ENCODE measurements around the gene TTLL3. TPM values are rescaled to one million over a fixed set of nuclear protein-coding genes. Genes with fewer than 3 reads are reported as not detected.

TTLL3 gene
- total RNA-seq, 1 experiment from 2014 or later: 14.6 TPM

DNA sequence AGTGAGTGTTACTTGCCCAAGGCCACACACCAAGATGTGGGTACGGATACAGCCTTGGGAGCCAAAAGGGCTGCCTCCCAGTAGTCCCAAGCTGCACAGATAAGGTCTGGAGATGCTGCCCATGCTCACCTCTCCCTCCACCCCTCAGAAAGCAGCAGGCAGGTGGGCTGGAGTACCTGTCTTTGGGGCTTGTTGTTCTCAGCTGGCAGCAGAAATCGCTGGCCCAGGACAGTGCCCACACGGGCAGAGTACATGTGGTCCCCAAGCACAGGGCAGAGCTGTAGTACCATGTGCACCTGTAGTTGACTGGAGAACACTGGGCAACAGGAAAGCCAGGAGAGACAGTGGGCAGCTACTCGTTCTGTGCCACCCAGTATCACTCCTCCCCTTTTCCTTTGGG lies 28.8 kb downstream of the TTLL3 start:
- POLR2A ChIA-PET: no interaction called here
- Mint-ChIP-seq H3K4me1 (ENCODE audit: insufficient read depth, unreplicated experiment) (peaks cover 8% of the 10 kb centered on the region), H3K9me3 (ENCODE audit: unreplicated experiment) (no peaks in the 10 kb centered on the region), H3K36me3 (ENCODE audit: insufficient read depth, unreplicated experiment) (peaks cover 51% of the 10 kb centered on the region), H3K27ac (ENCODE audit: low read depth, unreplicated experiment) (no peak overlapping the region), H3K4me3 (ENCODE audit: unreplicated experiment) (no peak overlapping the region), H3K27me3 (ENCODE audit: insufficient read depth, unreplicated experiment) (no peaks in the 10 kb centered on the region)
- BruUV-seq (replicated peaks): no TSS peak
- TF ChIP-seq CTCF (IDR thresholded peaks at IDR 0.05; ENCODE audit: unreplicated experiment): no peak
- DNase-seq (ENCODE audit: unreplicated experiment): no peak
- intact Hi-C loops (cut with micrococcal nuclease): no loop called here
- CTCF ChIA-PET: interaction anchor here (0.6 to 0.8 kb wide), 4 partner anchors 12 to 143 kb away, joined by 3 read pairs; partner anchors contain the start of gene IL17RE

DNA sequence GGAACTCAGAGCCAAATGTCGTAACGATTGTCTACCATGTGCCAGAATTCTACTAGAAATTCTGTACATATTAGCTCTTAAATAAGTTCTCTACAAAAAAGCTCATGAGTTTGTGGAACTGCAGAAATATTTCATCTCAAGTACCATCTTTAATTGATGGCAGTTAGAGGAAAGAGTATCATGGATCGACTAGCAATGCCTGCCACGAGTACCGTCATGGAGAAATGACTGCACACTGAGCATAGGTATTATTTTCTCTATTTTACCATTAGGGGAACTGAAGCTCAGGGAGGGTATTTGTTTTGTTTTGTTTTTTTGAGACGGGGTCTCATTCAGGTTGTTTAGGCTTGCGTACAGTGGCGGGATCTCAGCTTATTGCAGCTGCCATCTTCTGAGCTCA lies 31.0 kb downstream of the TTLL3 start:
- Mint-ChIP-seq H3K4me3 (ENCODE audit: unreplicated experiment) (no peak overlapping the region), H3K9me3 (ENCODE audit: unreplicated experiment) (no peaks in the 10 kb centered on the region), H3K36me3 (ENCODE audit: insufficient read depth, unreplicated experiment) (peaks cover 42% of the 10 kb centered on the region), H3K4me1 (ENCODE audit: insufficient read depth, unreplicated experiment) (peaks cover 8% of the 10 kb centered on the region), H3K27ac (ENCODE audit: low read depth, unreplicated experiment) (no peak overlapping the region), H3K27me3 (ENCODE audit: insufficient read depth, unreplicated experiment) (no peaks in the 10 kb centered on the region)
- no peak for TF ChIP-seq CTCF (IDR thresholded peaks at IDR 0.05; ENCODE audit: unreplicated experiment)
- DNase-seq (ENCODE audit: unreplicated experiment): no peak
- ChIA-PET POLR2A (interaction anchor here (0.7 to 4.6 kb wide), 2 partner anchors 10 to 94 kb away, joined by 3 to 29 read pairs; no protein-coding TSS in a partner anchor), CTCF (interaction anchor here (0.6 to 1.5 kb wide), 5 partner anchors 8 to 105 kb away, joined by 3 to 5 read pairs (median 3); no protein-coding TSS in a partner anchor)
- no TSS peak for BruUV-seq (replicated peaks)
- intact Hi-C loops (cut with micrococcal nuclease): loop anchor here (10.0 kb wide), 1 partner anchor 444 kb away; no protein-coding TSS in a partner anchor

DNA sequence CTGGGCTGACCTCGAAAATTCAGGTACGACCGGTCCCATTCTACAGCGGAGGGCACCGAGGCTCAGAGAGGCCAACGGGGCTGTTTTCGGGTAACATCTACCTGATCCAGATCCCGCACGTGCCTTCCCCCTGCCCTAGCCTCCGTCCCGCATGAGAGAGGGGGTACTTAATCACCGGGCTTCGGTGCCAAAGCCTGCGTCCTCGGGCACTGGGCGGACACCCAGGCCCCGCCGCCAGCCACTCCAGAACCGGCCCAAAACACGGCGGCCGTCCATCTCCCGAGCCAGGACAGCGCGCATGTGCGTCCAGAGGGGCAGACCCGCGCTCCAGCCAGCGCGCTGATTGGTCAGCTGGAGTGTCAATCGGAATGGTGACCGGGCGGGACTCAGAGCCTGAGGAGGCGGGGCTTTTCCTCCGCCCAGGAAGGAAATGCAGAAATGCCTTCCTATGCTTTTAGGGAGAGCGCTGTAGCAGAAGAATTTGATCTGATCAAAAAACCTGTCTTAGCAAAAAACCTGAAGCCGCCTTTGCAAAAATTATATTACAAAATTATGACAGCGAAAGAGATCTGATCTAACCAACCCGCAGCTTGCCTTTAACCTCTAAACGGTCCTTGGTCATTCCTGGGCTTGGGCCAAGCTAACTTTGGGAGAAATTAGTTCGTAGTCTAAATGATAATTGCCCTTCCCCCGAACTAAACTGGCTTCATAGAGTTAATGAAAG lies 33.8 kb downstream of the TTLL3 start, which contains the start of gene RPUSD3:
Gene RPUSD3 (minus strand): TSS at position 294 of the 724 bp plus-strand sequence. CDS start 18 bp downstream, at position 276.
- DNase-seq (ENCODE audit: unreplicated experiment): peak; percentile 95
- intact Hi-C loops (cut with micrococcal nuclease): loop anchor here (10.0 kb wide), 1 partner anchor 441 kb away; no protein-coding TSS in a partner anchor
- no peaks in the 10 kb centered on the region for H3K27me3 Mint-ChIP-seq (ENCODE audit: insufficient read depth, unreplicated experiment)
- TF ChIP-seq CTCF (IDR thresholded peaks at IDR 0.05; ENCODE audit: unreplicated experiment): no peak
- H3K36me3 Mint-ChIP-seq (ENCODE audit: insufficient read depth, unreplicated experiment): peaks cover 37% of the 10 kb centered on the region
- H3K4me3 Mint-ChIP-seq (ENCODE audit: unreplicated experiment): peak within 1 kb of the TSS; percentile 100
- H3K27ac Mint-ChIP-seq (ENCODE audit: low read depth, unreplicated experiment): peak within 1 kb of the TSS; percentile 92
- POLR2A ChIA-PET: interaction anchor here (0.7 to 4.6 kb wide), 34 partner anchors 9 to 298 kb away, joined by 3 to 29 read pairs (median 4); partner anchors contain the start of genes ARPC4, CRELD1, EMC3 and IL17RC
- CTCF ChIA-PET: interaction anchor here (0.6 to 1.5 kb wide), 8 partner anchors 16 to 239 kb away, joined by 3 to 7 read pairs (median 4); no protein-coding TSS in a partner anchor
- H3K9me3 Mint-ChIP-seq (ENCODE audit: unreplicated experiment): no peaks in the 10 kb centered on the region
- peaks cover 14% of the 10 kb centered on the region for H3K4me1 Mint-ChIP-seq (ENCODE audit: insufficient read depth, unreplicated experiment)
- BruUV-seq (replicated peaks): TSS peak; percentile 27

GRCh38 chr3:9846231-9846630 lies 36.2 kb downstream of the TTLL3 start:
- H3K4me1 Mint-ChIP-seq (ENCODE audit: insufficient read depth, unreplicated experiment): peaks cover 22% of the 10 kb centered on the region
- ChIA-PET CTCF (interaction anchor here (0.6 to 2.9 kb wide), 6 partner anchors 38 to 118 kb away, joined by 3 to 21 read pairs (median 3); partner anchors contain the start of gene CRELD1), POLR2A (interaction anchor here (0.6 to 3.3 kb wide), 5 partner anchors 35 to 109 kb away, joined by 3 to 14 read pairs (median 4); partner anchors contain the start of gene CRELD1)
- H3K9me3 Mint-ChIP-seq (ENCODE audit: unreplicated experiment): no peaks in the 10 kb centered on the region
- no peaks in the 10 kb centered on the region for H3K27me3 Mint-ChIP-seq (ENCODE audit: insufficient read depth, unreplicated experiment)
- peaks cover 19% of the 10 kb centered on the region for H3K36me3 Mint-ChIP-seq (ENCODE audit: insufficient read depth, unreplicated experiment)
- H3K27ac Mint-ChIP-seq (ENCODE audit: low read depth, unreplicated experiment): no peak overlapping the region
- H3K4me3 Mint-ChIP-seq (ENCODE audit: unreplicated experiment): no peak overlapping the region
- DNase-seq (ENCODE audit: unreplicated experiment): no peak
- no peak for TF ChIP-seq CTCF (IDR thresholded peaks at IDR 0.05; ENCODE audit: unreplicated experiment)
- BruUV-seq (replicated peaks): no TSS peak
- intact Hi-C loops (cut with micrococcal nuclease): loop anchor here (10.0 kb wide), 1 partner anchor 439 kb away; no protein-coding TSS in a partner anchor
